HTERT RPE-1 (cell line): ENCODE results near the gene KRTAP2-2.
"Not testable (repeated sequence)": the region's sequence is repeated elsewhere in the genome, so short reads cannot be mapped to it uniquely, and the experiment has no call there.

Experiments
- in situ Hi-C: fragments of 300-500 bp; cut with MboI; formaldehyde crosslinking; loops from 4 replicates; pipeline ENCODE4 v1.14.3; 2020; ENCODE audit warnings: low sequenced_read_pairs

The KRTAP2-2 gene

GRCh38 chr17:41065016-41065689, 10.1 kb upstream of the KRTAP2-2 start:
- in situ Hi-C loops = not testable (repeated sequence)

GRCh38 chr17:41064301-41064700, 9.3 kb upstream of the KRTAP2-2 start:
- in situ Hi-C loops = no loop called here

GRCh38 chr17:41063449-41063848, 8.4 kb upstream of the KRTAP2-2 start:
- in situ Hi-C loops = no loop called here

DNA sequence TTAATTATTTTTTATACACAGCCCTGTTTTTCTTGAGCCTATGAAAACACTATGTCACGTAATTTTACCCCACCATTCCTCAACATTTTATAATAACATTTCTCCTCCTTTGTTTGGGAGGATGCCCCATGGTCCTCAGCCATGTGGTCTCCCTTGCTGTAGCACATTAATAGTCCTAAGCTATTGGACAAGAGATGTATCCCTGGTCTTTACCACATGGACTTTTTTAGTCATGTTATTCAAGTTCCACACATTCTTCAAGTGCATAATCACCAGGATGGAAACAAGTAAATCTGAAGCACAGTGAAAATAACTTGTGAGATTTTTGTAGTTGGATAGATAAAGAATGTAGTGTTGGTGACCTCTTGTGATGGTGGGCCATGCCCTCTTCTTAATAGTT, 6.9 kb upstream of the KRTAP2-2 start:
- in situ Hi-C loops = no loop called here

- in situ Hi-C loops = no loop called here
Measured at GRCh38 chr17:41060052-41060604, 5.1 kb upstream of the KRTAP2-2 start, which contains the start of gene KRTAP2-3. Gene KRTAP2-3, minus strand, starts transcription at chr17:41060114. Its CDS starts 64 bp downstream, at chr17:41060050.

DNA sequence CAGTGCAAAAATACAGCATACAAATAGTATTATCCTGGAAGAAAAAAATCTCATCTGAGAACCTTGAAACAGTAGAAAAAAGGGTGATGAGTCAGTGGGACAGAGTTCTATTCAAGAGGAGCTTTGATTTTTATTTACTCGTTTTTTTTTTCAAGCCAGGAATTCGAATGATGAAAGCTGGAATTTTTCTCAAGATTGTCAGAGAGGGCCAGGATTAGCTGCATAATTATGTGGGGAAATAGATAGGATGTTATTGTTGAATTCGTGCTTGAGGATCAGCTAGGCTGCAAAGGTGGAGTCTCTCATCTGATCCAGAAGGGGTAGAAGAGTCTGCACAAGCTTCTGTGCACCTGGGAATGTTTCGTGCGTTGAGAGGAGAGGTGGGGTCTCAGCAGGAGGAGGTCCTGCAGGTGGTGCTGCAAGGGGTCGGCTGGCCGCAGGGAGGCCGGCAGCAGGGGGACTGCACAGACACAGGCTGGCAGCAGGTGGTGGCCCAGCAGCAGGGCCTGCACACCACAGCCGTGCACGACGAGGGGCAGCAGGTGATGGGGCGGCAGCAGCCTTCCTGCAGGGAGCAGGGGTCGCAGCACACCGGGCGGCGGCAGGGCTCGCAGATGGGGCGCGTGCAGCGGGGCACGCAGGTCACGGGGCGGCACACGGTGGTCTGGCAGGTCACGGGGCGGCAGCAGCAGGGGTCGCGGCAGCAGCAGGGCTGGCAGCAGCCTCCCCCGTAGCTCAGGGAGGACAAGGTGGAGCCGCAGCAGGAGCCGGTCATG, 4.4 kb upstream of the KRTAP2-2 start:
- in situ Hi-C loops = not testable (repeated sequence)

DNA sequence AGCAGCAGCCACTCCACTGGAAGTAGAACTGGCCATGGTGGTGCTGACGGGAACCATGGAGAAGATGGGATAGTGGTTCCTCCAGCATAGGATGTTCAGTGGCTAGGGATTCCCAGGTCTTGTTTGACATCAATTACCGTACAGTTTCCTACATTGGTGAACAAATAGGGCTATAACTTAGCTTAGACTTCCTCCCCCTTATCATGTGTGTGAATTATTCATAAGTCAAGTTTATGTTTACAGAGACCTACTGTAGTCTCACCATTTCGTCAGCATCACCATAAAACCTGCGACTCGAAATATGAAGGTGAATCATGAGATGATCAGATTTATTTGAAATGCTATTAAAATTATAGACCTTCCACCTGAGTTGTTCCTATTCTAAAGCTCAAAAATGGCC, 3.7 kb upstream of the KRTAP2-2 start:
- in situ Hi-C loops = no loop called here

DNA sequence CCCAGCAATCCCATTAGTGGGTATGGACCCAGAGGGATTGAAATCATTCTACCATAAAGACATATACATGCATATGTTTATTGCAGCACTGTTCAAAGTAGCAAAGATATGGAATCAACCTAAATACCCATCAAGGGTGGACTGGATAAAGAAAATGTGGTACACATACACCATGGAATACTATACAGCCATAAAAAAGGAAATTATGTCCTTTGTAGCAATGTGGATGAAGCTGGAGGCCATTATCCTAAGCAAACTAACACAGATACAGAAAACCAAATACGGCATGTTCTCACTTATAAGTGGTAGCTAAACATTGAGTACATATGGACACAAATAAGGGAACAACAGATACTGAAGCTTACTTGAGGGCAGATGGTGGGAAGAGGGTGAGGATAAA, 2.5 kb upstream of the KRTAP2-2 start:
- in situ Hi-C loops = no loop called here

GRCh38 chr17:41054556-41054955, 474 bp downstream of the KRTAP2-2 start:
- in situ Hi-C loops = not testable (repeated sequence)

- in situ Hi-C loops = no loop called here
Measured at GRCh38 chr17:41054025-41054424, 1.0 kb downstream of the KRTAP2-2 start.

DNA sequence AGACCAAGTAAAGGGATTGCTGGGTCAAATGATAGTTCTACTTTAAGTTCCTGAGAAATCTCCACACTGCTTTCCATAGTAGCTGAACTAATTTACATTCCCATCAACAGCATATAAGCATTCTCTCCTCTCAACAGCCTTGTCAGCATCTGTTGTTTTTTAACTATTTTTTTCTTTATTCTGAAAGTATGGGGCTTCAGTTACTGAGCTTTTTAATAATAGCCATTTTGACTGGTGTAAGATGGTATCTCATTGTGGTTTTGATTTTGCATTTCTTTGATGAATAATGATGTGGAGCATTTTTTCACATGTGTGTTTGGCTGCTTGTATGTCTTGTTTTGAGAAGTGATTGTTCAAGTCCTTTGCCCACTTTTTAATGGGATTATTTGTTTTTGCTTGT, 2.5 kb downstream of the KRTAP2-2 start:
- in situ Hi-C loops = no loop called here

DNA sequence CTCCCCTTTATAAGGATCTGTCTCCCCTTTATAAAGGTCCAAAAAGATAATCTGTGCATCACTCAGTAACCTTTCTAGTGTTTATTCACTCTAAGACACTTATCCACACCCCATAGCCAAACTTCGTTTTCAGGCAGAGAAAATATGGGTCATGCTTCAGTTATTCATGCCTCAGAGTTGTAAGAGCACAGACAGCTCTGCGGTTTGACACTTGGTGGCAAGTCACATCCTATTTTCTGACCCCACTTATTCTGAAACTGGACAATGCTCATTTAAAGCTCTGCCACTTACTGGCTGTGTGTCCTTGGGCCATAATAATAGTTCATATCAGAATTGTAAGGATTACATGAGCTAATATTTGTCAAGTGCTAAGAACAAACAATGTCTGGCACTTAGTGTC, 5.9 kb downstream of the KRTAP2-2 start:
- in situ Hi-C loops = no loop called here

GRCh38 chr17:41048441-41048840, 6.6 kb downstream of the KRTAP2-2 start:
- in situ Hi-C loops = no loop called here

DNA sequence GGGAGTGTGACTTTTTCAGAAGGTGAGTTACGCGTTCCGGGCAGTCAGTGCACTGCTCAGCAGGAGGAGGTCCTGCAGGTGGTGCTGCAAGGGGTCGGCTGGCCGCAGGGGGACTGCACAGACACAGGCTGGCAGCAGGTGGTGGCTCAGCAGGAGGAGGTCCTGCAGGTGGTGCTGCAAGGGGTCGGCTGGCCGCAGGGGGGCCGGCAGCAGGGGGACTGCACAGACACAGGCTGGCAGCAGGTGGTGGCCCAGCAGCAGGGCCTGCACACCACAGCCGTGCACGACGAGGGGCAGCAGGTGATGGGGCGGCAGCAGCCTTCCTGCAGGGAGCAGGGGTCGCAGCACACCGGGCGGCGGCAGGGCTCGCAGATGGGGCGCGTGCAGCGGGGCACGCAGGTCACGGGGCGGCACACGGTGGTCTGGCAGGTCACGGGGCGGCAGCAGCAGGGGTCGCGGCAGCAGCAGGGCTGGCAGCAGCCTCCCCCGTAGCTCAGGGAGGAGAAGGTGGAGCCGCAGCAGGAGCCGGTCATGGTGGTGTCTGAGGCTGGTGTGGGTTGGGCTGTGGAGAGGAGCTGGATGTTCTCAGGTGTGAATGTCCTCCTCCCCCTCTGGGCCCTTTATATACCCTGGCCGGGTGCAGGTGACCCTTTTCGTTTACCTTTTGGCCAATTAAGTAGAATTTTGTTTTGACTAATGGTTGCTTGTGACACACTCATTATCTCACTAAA, 8.1 kb downstream of the KRTAP2-2 start, which contains the start of gene KRTAP2-1:
TSS of gene KRTAP2-1 (minus strand) at position 582 of the 731 bp plus-strand sequence. CDS start at position 533, 49 bp downstream.
- in situ Hi-C loops = not testable (repeated sequence)

DNA sequence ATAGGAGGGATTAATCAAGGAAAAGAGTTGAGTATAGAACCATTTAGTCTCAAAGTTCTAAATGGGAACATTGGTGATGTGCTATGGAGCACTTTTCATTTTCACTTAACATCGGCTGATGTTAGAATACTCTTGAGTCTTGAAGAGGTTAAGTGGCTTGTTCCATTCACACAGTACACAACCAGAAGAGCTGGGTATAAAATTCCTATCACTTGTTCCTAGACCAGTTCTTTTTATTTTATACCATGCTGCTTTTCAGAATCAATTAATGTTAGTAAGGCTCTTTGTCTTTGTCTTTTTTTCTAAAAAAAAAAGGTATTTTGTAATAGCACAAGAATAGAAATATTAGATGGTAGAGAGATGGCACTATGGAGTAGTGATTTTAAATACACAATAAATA, 12.1 kb downstream of the KRTAP2-2 start:
- in situ Hi-C loops = no loop called here

GRCh38 chr17:41040783-41041571, 14.1 kb downstream of the KRTAP2-2 start, which contains the start of gene KRTAP1-1:
Gene KRTAP1-1, minus strand, starts transcription at chr17:41041450. Its CDS starts 53 bp downstream, at chr17:41041397.
- in situ Hi-C loops = not testable (repeated sequence)

GRCh38 chr17:41037853-41038350, 17.1 kb downstream of the KRTAP2-2 start:
- in situ Hi-C loops = no loop called here

- in situ Hi-C loops = not testable (repeated sequence)
Measured at GRCh38 chr17:41034346-41034935, 20.6 kb downstream of the KRTAP2-2 start, which contains the start of gene KRTAP1-3. Gene KRTAP1-3, minus strand, starts transcription at chr17:41034874. Its CDS starts 53 bp downstream, at chr17:41034821.

- in situ Hi-C loops = no loop called here
Measured at GRCh38 chr17:41029633-41030245, 25.3 kb downstream of the KRTAP2-2 start, which contains the start of gene KRTAP1-4. Gene KRTAP1-4, minus strand, starts transcription at chr17:41030195. Its CDS starts 117 bp downstream, at chr17:41030078.
